WTC11 (cell line): ENCODE results near the gene PHC2.

ENCODE experiments used
- CTCF ChIP-seq: fragments of 200-600 bp; IDR thresholded peaks from 2 replicates; pipeline ENCODE4 v1.8.0; 2022; ENCODE audit warnings: antibody characterized with exemption
- E2F5 ChIP-seq: sonication (generic); formaldehyde crosslinking; IDR thresholded peaks from 2 replicates; pipeline ENCODE4 v1.8.1; 2022; ENCODE audit warnings: mild to moderate bottlenecking, moderate library complexity, missing genetic modification reagents
- ELF4 ChIP-seq: sonication (generic); formaldehyde crosslinking; IDR thresholded peaks from 2 replicates; pipeline ENCODE4 v1.8.1; 2022; ENCODE audit warnings: low read depth, mild to moderate bottlenecking, moderate library complexity, missing genetic modification reagents
- ESRRA ChIP-seq: sonication (generic); formaldehyde crosslinking; IDR thresholded peaks from 2 replicates; pipeline ENCODE4 v1.8.1; 2022; ENCODE audit warnings: mild to moderate bottlenecking, missing genetic modification reagents, borderline replicate concordance
- FOXJ3 ChIP-seq: sonication (generic); formaldehyde crosslinking; IDR thresholded peaks from 2 replicates; pipeline ENCODE4 v1.9.0; 2021; ENCODE audit warnings: missing genetic modification reagents, mild to moderate bottlenecking, borderline replicate concordance
- IRF2 ChIP-seq: sonication (generic); formaldehyde crosslinking; IDR thresholded peaks from 2 replicates; pipeline ENCODE4 v1.8.0; 2022; ENCODE audit warnings: low read depth, missing genetic modification reagents, borderline replicate concordance
- JAZF1 ChIP-seq: fragments of 250-450 bp; sonication (Bioruptor Pico); IDR thresholded peaks from 2 replicates; pipeline ENCODE4 v1.9.0; 2021; ENCODE audit warnings: moderate library complexity, mild to moderate bottlenecking, inconsistent platforms
- NR3C1 ChIP-seq: sonication (generic); formaldehyde crosslinking; conservative IDR thresholded peaks from 2 replicates; pipeline ENCODE4 v1.8.1; 2023; ENCODE audit warnings: low read depth, mild to moderate bottlenecking, missing genetic modification reagents
- TEAD4 ChIP-seq: sonication (generic); formaldehyde crosslinking; IDR thresholded peaks from 2 replicates; pipeline ENCODE4 v1.8.0; 2022; ENCODE audit warnings: mild to moderate bottlenecking, missing genetic modification reagents
- TP53 ChIP-seq: sonication (generic); formaldehyde crosslinking; IDR thresholded peaks from 2 replicates; pipeline ENCODE4 v1.8.1; 2023; ENCODE audit warnings: mild to moderate bottlenecking, missing genetic modification reagents
- ZBTB43 ChIP-seq: sonication (generic); formaldehyde crosslinking; IDR thresholded peaks from 2 replicates; pipeline ENCODE4 v1.8.1; 2023; ENCODE audit warnings: mild to moderate bottlenecking, missing genetic modification reagents
- ZNF121 ChIP-seq: sonication (generic); formaldehyde crosslinking; IDR thresholded peaks from 2 replicates; pipeline ENCODE4 v1.8.0; 2023; ENCODE audit warnings: missing genetic modification reagents
- ZNF423 ChIP-seq: fragments of 250-450 bp; sonication (Bioruptor Pico); IDR thresholded peaks from 2 replicates; pipeline ENCODE4 v2.1.2; 2022; ENCODE audit warnings: mild to moderate bottlenecking, moderate library complexity

GRCh38 chr1:33343539-33343938 lies 87.4 kb downstream of the PHC2 start:
- no peak for TF ChIP-seq CTCF
- no peak for TF ChIP-seq ZBTB43
- no peak for TF ChIP-seq ZNF423
- TF ChIP-seq NR3C1 (CRISPR knock-in tag) = no peak
- no peak for TF ChIP-seq JAZF1 (CRISPR knock-in tag)
- no peak for TF ChIP-seq TP53 (CRISPR knock-in tag)
- TF ChIP-seq TEAD4 (CRISPR knock-in tag) = no peak
- TF ChIP-seq ESRRA (CRISPR knock-in tag) = no peak
- no peak for TF ChIP-seq E2F5 (CRISPR knock-in tag)
- no peak for TF ChIP-seq ZNF121 (CRISPR knock-in tag)
- no peak for TF ChIP-seq FOXJ3 (CRISPR knock-in tag)
- no peak for TF ChIP-seq ELF4 (CRISPR knock-in tag)
- TF ChIP-seq IRF2 = no peak
